MM.1S (cell line): ENCODE results near the gene TPM1.

Source experiments
- DNase-seq: peaks from one replicate; pipeline ENCODE4 v3.0.0-alpha.2; 2015
- H2AFZ ChIP-seq: fragments of 300-600 bp; sonication (generic); 2 replicates; pipeline ENCODE4 v1.6.0; 2016; ENCODE audit warnings: antibody characterized with exemption, low read length
- H3F3A ChIP-seq: fragments of 300-600 bp; sonication (generic); 2 replicates; pipeline ENCODE4 v1.6.1; 2016; ENCODE audit warnings: mild to moderate bottlenecking, antibody characterized with exemption, low read length, moderate library complexity, mixed read lengths; ENCODE audit not compliant: insufficient read depth
- H3K27ac ChIP-seq: fragments of 300-600 bp; sonication (generic); 2 replicates; pipeline ENCODE4 v1.5.1; 2016; ENCODE audit warnings: mild to moderate bottlenecking, low read length
- H3K27me3 ChIP-seq: fragments of 300-600 bp; sonication (generic); replicated peaks from 2 replicates; pipeline ENCODE4 v1.6.0; 2016; ENCODE audit warnings: low read length; ENCODE audit not compliant: insufficient read depth
- H3K36me3 ChIP-seq: fragments of 300-600 bp; sonication (generic); replicated peaks from 2 replicates; pipeline ENCODE4 v1.6.1; 2016; ENCODE audit warnings: mild to moderate bottlenecking, low read length, mixed read lengths; ENCODE audit not compliant: insufficient read depth
- H3K4me1 ChIP-seq: fragments of 300-600 bp; sonication (generic); 2 replicates; pipeline ENCODE4 v1.6.1; 2016; ENCODE audit warnings: low read length, mixed read lengths
- H3K4me2 ChIP-seq: fragments of 300-600 bp; sonication (generic); 2 replicates; pipeline ENCODE4 v1.6.0; 2016; ENCODE audit warnings: low read depth, low read length
- H3K4me3 ChIP-seq: fragments of 300-600 bp; sonication (generic); 2 replicates; pipeline ENCODE4 v1.5.1; 2016; ENCODE audit warnings: low read length, mixed read lengths
- H3K79me2 ChIP-seq: fragments of 300-600 bp; sonication (generic); 2 replicates; pipeline ENCODE4 v1.6.1; 2016; ENCODE audit warnings: mixed run types, low read length, mixed read lengths
- H3K9ac ChIP-seq: fragments of 300-600 bp; sonication (generic); 2 replicates; pipeline ENCODE4 v1.6.1; 2016; ENCODE audit warnings: low read length, mixed read lengths
- H3K9me2 ChIP-seq: fragments of 300-600 bp; sonication (generic); replicated peaks from 2 replicates; pipeline ENCODE4 v1.6.1; 2016; ENCODE audit warnings: mild to moderate bottlenecking, low read length, mixed read lengths; ENCODE audit not compliant: insufficient read depth
- H3K9me3 ChIP-seq: fragments of 300-600 bp; sonication (generic); replicated peaks from 2 replicates; pipeline ENCODE4 v1.6.1; 2016; ENCODE audit warnings: mild to moderate bottlenecking, low read length, mixed read lengths; ENCODE audit not compliant: insufficient read depth
- H4K20me1 ChIP-seq: fragments of 300-600 bp; sonication (generic); 2 replicates; pipeline ENCODE4 v1.6.1; 2016; ENCODE audit warnings: mild to moderate bottlenecking, low read length, moderate library complexity, mixed read lengths; ENCODE audit not compliant: insufficient read depth
- EZH2 ChIP-seq: fragments of 300-600 bp; sonication (generic); optimal IDR thresholded peaks from 2 replicates; pipeline ENCODE3; 2017; ENCODE audit warnings: low read depth, mild to moderate bottlenecking, antibody characterized with exemption, low read length, mixed read lengths
- EZH2phosphoT487 ChIP-seq: fragments of 300-600 bp; sonication (generic); IDR thresholded peaks from 2 replicates; pipeline ENCODE4 v1.6.1; 2018; ENCODE audit warnings: antibody characterized with exemption, low read length
- TF ChIP-seq, protein P1 (sequence below): fragments of 300-600 bp; sonication (generic); IDR thresholded peaks from 2 replicates; pipeline ENCODE4 v1.5.1; 2016; ENCODE audit warnings: antibody characterized with exemption, low read length, mixed read lengths

The TPM1 gene

DNA sequence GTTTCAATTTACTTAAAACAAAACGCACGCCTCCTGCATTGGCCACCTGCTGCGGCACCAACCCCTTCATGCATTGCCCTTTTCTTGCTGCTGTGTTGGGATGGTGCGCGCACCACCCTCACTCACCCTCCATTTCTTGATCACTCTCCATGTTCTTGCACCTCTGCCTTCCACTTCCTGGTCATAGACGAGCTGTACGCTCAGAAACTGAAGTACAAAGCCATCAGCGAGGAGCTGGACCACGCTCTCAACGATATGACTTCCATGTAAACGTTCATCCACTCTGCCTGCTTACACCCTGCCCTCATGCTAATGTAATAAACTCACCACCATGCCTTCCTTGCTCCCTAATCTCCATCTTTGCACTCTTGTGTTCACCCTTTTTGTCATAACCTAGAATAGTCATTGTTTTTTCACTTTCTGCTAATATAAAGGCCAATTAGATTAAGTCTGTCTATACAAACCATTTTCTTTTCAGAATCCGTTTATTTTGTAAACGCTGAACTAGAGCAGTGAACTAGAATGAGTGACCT, 21.4 kb downstream of the TPM1 start:
- Histone ChIP-seq H3K36me3 (no peaks in the 10 kb centered on the region), H3K4me1 (no peaks in the 10 kb centered on the region), H3K4me3 (no peak overlapping the region), H3K9ac (no peak overlapping the region), H3K9me2 (no peaks in the 10 kb centered on the region), H2AFZ (no peak overlapping the region), H3K4me2 (no peak overlapping the region), H3F3A (no peaks in the 10 kb centered on the region), H3K79me2 (no peaks in the 10 kb centered on the region), H3K27me3 (no peaks in the 10 kb centered on the region), H3K27ac (no peak overlapping the region), H3K9me3 (no peaks in the 10 kb centered on the region), H4K20me1 (no peaks in the 10 kb centered on the region)
- no peak for DNase-seq
- TF ChIP-seq EZH2phosphoT487 (no peak), EZH2 (no peak)
- TF ChIP-seq, protein P1, sequence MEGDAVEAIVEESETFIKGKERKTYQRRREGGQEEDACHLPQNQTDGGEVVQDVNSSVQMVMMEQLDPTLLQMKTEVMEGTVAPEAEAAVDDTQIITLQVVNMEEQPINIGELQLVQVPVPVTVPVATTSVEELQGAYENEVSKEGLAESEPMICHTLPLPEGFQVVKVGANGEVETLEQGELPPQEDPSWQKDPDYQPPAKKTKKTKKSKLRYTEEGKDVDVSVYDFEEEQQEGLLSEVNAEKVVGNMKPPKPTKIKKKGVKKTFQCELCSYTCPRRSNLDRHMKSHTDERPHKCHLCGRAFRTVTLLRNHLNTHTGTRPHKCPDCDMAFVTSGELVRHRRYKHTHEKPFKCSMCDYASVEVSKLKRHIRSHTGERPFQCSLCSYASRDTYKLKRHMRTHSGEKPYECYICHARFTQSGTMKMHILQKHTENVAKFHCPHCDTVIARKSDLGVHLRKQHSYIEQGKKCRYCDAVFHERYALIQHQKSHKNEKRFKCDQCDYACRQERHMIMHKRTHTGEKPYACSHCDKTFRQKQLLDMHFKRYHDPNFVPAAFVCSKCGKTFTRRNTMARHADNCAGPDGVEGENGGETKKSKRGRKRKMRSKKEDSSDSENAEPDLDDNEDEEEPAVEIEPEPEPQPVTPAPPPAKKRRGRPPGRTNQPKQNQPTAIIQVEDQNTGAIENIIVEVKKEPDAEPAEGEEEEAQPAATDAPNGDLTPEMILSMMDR, result no peak

DNA sequence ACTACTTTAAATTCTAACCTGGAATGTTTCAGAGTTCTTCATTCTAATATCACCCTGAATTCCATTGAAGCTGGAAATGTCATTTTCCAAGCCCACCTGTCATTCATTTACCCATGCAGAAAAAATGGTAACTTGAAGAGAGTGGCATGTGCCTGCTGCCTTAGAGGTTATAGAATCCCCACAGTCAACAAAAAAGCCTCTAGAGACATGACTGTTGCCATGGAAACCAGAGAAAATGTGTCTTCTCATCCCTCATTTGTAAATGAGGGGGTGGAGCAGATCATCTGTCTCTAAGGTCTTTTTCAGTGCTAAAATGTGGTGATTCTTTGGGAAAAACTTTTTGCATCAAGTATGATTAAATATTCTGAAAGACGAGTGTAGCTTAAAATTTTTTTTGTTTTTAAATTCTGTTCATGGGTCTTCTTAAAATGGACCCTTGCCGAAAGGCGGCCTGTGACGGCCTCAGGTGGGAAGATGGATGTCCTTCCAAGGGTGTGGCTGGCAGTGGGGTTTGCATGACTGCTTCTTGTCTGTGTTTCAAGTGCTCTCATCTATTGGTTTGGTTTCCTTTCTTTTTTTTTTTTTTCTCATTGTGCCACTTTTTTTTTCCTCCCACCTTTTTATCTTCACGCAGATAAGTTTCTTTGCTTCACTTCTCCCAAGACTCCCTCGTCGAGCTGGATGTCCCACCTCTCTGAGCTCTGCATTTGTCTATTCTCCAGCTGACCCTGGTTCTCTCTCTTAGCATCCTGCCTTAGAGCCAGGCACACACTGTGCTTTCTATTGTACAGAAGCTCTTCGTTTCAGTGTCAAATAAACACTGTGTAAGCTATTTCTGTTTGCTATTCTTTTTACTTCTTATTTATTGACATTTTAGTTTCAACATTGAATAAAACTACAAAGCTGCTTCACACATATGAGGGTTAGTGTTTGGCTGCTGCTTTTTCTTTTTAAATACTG, 23.0 kb downstream of the TPM1 start:
- DNase-seq, result no peak
- no peaks in the 10 kb centered on the region for H3K4me1 ChIP-seq
- H3K4me2 ChIP-seq, result no peak overlapping the region
- H3K36me3 ChIP-seq, result no peaks in the 10 kb centered on the region
- no peak overlapping the region for H3K27ac ChIP-seq
- no peak overlapping the region for H3K4me3 ChIP-seq
- H3K9me2 ChIP-seq, result no peaks in the 10 kb centered on the region
- H3K9ac ChIP-seq, result no peak overlapping the region
- H3K9me3 ChIP-seq, result no peaks in the 10 kb centered on the region
- TF ChIP-seq EZH2phosphoT487 (no peak), EZH2 (no peak)
- TF ChIP-seq, protein P1, result no peak
- no peak overlapping the region for H2AFZ ChIP-seq
- H4K20me1 ChIP-seq, result no peaks in the 10 kb centered on the region
- no peaks in the 10 kb centered on the region for H3K27me3 ChIP-seq
- no peaks in the 10 kb centered on the region for H3K79me2 ChIP-seq
- no peaks in the 10 kb centered on the region for H3F3A ChIP-seq

DNA sequence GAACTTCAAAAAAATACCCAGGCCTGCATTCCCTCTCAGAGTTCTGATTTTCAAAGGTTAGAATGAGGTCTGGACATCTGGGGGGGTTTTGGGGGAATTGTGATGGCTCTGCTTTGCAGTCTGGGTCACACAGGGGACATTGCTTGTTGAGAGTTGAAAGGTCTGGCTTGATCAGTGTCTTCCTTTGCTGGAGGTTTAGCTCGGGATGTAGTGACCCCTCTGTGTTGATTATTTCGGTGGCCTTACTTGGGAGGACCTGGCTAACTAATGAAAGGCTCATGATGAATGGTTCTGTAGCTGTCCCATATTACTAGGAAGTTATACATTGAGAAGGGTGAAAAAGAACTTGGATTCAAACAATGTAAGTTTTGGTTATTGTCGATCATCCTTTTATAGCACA, 23.7 kb downstream of the TPM1 start:
- no peak overlapping the region for H3K4me2 ChIP-seq
- no peaks in the 10 kb centered on the region for H3K79me2 ChIP-seq
- no peak for DNase-seq
- no peaks in the 10 kb centered on the region for H3K36me3 ChIP-seq
- H3K27ac ChIP-seq, result no peak overlapping the region
- H3K4me3 ChIP-seq, result no peak overlapping the region
- H3K9me3 ChIP-seq, result no peaks in the 10 kb centered on the region
- no peaks in the 10 kb centered on the region for H3F3A ChIP-seq
- no peak overlapping the region for H2AFZ ChIP-seq
- H3K9ac ChIP-seq, result no peak overlapping the region
- H4K20me1 ChIP-seq, result no peaks in the 10 kb centered on the region
- H3K9me2 ChIP-seq, result no peaks in the 10 kb centered on the region
- H3K4me1 ChIP-seq, result no peaks in the 10 kb centered on the region
- no peaks in the 10 kb centered on the region for H3K27me3 ChIP-seq
- no peak for TF ChIP-seq EZH2
- TF ChIP-seq EZH2phosphoT487, result no peak
- TF ChIP-seq, protein P1, result no peak
